ENCODE results near the gene CBX8.

The CBX8 gene

DNA sequence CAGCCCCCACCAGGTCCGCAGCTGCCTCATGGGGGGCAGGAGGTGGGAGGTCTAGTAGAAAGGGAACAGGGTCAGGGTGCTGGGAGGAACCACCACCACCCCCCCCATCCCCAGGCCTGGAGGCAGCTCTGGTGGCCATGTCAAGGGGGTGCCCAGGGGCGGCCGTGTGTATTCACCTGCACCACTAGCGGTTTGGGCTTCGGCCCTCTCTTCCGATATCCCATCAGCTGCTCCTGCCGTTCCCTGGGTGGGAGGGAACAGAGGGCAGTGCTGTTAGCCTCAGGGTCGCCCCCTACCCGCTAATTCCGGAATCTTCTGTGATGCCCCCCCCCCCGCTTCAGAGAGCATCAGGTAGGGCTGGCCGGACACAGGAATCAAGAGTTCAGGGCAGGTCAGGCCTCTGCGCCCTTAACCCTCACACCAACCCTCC lies 38.6 kb upstream of the CBX8 start:
- no peak for DNase-seq (ENCODE audit: low read depth)

- DNase-seq (ENCODE audit: low read depth) = peak; percentile 32
Measured at GRCh38 chr17:79834565-79835469, 37.9 kb upstream of the CBX8 start.

DNA sequence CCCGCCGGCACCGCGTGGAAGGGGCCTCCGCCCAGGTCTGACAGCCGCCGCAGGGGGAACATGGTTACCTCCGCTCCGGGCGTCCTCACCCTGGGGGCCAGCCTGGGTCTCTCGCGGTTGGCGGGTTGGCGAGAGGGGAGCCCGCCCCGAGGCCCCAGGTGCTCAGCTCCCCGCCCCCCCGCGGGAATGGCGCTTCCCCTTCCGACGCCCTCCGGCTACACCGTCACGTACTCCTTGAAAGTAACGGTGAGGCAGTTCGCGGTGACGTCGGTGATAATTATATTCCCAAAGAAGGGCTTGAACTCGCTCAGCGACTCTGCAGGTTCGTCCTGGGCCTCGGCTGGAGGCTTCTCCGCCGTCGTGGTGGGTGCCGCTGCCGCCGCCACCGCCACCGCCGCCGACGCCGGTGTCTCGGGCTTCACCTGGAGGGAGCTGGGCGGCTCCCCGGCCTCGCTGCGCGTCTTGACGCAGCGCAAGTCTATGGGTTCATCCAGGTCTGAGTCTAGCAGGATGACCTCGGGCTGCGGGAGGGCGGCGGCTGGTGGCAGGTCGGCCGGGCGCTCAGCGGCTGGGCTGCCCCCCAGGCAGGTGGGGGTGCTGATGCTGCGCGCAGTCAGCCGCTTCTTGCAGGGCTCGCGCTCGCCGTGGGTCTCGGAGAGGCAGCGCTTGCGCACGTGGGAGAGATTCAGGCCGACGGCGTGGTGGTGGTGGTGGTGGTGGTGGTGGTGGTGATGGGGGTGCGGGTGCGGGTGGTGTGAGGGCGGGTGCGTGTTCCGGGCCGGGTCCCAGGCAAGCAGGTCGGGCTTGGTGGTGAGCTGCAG lies 37.1 kb upstream of the CBX8 start:
- no peak for DNase-seq (ENCODE audit: low read depth)

- DNase-seq (ENCODE audit: low read depth) = no peak
Measured at GRCh38 chr17:79833110-79833450, 36.2 kb upstream of the CBX8 start.

GRCh38 chr17:79832218-79833109 lies 35.6 kb upstream of the CBX8 start:
- no peak for DNase-seq (ENCODE audit: low read depth)

- DNase-seq (ENCODE audit: low read depth) = no peak
Measured at GRCh38 chr17:79831265-79832217, 34.7 kb upstream of the CBX8 start.

- no peak for DNase-seq (ENCODE audit: low read depth)
Measured at GRCh38 chr17:79830763-79831264, 33.9 kb upstream of the CBX8 start.

DNA sequence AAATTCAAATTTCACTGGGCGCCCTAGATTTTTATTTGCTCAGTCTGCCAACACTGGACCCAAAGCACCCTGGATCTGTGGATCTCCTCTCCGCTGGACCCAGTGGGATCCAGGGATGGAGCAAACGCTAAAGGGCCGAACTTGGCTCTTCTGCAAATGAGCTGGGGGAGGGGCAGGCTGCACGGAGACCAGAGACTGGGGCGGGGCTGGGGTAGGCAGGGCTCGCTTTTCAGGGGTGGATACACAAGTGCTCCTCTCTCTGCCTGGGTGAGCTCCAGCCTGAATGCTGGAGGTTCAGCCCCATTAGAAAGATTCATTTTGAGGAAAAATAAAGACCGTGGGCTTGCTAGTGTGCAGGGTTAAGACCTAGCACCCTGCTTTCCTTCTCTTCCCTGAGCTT lies 33.4 kb upstream of the CBX8 start:
- no peak for DNase-seq (ENCODE audit: low read depth)

DNA sequence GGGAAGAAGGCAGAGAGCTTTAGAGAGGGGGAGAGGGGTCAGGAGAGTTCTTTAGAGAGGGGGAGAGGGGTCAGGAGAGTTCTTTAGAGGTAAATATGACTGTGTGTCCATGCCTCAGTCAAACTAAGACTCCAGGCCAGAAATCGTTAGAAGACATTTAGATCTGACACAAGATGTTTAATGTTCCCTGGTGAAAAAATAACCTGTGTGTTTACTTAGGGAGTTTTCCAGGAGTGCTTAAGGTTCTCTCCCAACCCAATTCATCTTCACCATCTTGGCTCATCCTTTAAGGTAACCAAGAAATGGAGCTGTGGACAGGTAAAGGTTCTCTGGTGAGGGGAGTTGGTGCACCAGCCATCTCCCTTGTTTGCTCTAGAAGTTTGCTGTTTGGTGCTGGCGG lies 32.6 kb upstream of the CBX8 start:
- DNase-seq (ENCODE audit: low read depth) = no peak

- no peak for DNase-seq (ENCODE audit: low read depth)
Measured at GRCh38 chr17:79829004-79829403, 32.1 kb upstream of the CBX8 start.

DNA sequence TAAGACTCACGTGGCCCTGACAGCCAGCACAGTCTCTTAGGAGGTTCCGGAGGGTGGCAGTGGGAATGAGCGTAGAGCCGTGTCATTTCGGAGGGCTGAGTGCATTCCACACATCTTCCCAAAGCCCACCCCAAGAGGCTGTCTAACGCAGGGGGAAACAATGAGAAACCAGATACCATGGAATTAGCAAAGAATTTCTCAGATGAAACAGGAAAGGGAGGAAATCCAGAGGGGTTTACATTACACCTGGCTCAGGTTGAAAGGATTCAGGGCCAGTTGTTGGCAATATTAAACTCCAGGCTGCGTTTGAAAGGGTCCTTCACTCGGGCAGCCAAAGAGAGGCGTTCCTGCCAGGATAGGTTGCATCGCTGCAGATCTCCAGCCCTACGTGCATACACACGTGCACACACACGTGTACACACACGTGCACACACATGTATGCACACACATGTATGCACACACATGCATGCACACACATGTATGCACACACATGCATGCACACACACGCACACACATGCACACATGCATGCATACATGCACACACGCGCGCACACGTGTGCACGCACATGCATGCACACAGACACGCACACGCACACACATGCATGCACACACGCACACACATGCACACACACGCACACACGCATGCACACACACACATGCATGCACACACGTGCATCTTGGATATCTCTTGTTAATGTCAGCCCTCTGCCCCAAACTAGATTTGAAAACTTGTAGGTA lies 30.1 kb upstream of the CBX8 start:
- no peak for DNase-seq (ENCODE audit: low read depth)

DNA sequence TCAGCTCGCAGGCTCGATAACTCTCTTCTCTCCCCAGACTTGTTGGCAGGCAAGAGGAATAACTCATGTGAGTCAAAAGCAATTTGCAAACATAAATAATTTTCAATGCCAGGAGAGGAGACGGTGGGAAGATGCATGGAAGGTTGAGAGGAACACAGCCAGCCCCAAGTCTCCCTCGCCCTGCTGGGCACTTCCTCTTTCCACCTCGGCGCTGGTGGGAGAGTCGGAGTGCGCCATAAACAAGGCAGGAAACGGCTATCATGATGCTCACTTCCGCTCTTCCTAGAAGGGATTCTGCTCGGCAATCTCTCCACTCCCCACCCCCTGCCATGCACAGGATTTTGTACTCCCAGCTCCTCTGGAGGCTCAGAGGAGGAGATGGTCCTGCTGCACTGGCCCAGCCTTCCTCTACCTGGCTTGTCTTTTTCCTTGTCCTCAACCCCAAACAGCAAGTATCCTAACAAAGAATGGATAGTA lies 29.4 kb upstream of the CBX8 start:
- no peak for DNase-seq (ENCODE audit: low read depth)

DNA sequence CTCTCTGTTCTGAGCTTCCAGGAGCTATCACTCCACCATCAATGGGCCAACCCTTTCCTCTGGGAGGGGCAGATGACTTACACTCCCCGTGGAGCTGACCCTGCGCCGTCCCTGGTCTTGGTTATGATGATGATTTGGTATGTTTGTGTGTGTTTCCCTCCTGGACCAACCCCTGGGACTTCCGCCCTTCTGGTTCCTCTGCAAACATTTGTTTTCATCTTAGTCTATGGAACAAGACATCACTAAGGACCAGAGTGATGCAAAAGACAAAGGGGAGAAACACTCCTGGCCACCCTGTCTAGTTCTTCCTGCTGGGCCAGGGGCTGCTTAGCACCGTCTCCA lies 28.7 kb upstream of the CBX8 start:
- no peak for DNase-seq (ENCODE audit: low read depth)

DNA sequence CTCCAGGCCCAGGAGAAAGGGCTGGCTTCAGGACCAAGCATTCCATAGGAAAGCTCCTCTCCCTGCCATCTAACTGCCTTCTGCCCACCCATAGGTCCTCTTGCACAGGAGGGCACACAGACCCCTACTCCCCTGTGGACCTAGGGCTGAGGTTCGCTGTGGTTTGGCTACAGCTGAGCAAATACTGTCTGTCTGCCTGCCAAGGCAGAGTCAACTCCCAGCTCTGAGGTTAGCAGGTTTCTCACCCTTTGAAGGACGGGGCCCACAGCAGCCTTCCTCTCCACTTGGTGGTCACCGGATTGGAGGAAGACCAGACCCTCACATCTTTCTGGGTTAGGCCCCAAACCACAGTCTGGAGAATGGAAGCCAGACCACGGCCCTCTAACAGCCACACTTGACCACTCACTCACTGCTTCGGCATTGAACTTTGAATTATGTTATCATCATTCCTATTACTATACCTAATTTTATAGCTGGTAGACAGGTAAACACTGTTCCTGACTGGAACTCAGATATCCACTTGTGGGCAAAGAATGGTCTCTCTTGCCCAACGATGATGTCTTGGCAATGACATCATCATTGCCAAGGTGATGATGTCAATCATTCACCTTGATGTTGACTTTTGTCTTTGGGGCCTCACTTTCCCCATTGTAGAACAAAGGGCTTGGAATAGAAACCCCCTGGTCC lies 28.2 kb upstream of the CBX8 start:
- no peak for DNase-seq (ENCODE audit: low read depth)

- DNase-seq (ENCODE audit: low read depth) = no peak
Measured at GRCh38 chr17:79824234-79824633, 27.4 kb upstream of the CBX8 start.

DNA sequence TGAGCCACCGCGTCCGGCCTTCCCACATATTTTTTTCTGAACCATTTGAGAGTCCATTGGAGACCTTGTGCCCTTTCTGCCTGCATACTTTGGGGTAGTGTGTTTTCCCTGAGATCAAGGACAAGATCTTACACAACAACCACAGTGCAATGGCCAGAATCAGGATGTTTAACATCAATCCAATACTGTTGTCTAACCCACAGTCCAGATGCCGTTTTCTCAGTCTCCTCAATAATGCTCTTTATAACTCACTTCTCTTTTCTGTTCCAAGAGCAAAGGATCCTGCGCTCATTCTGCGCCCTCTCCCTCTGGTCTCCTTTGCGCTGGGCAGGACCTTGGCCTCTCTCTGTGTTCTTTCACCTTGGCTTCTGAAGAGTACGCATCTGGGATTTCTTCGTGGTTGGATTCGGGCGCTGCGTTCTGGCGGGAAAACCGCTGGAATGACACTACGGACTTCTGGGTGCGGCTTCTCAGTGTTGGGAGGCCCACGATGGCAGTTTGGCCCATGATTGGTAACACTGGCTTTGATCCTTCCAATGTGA lies 25.8 kb upstream of the CBX8 start:
- DNase-seq (ENCODE audit: low read depth) = no peak

DNA sequence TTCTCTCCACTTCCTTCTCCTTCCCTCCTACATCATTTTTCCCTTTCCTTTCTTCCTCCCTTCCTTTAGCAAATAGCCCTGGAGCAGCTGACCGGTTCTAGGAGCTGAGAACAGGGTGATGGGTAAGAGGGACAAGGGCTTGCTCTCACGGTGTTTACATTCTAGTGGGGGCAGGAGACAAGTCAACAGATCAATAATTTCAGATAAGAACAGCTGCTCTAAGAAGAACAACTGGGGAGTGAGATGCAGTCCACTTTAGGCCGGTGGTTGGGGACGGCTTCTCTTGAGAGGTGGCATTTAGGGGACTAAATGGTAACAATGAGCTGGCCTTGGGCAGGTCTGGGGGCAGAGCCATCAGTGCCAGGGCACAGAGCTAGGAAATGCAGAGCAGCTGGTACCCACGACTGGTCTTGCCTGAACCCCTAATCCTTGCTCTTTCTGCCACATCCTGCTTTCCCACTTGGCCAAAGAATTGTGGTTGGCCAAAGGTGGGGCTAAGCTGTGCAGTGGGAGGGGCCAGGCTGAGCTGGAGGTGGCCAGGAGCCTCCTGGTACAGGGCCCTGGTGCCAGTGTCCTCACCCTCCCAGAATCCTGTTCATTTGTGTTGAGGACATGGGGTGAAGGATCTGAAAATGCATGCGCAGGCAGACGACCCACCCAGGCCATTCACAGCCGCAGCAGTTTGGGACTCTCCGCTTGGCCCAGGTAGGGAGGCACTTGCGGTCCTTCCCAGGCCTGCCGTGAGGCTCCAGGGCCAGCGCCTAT lies 24.6 kb upstream of the CBX8 start:
- DNase-seq (ENCODE audit: low read depth) = no peak

- DNase-seq (ENCODE audit: low read depth) = no peak
Measured at GRCh38 chr17:79820959-79821330, 24.1 kb upstream of the CBX8 start.

Data from stimulated activated CD8-positive, alpha-beta memory T cell treated with anti-CD3 and anti-CD28 coated beads, Interleukin-15, amount 100 ng/mL, for 1 hour (primary cell).